Mesodermal cell (in vitro differentiated cells): ENCODE data around the gene LSMEM2. TPM values are rescaled to one million over a fixed set of nuclear protein-coding genes. Genes with fewer than 3 reads are reported as not detected.

Experiments
- H3K27ac ChIP-seq: 2 replicates; pipeline ENCODE4 v1.7.0; 2013; ENCODE audit warnings: mild to moderate bottlenecking, low read depth, low read length, moderate library complexity; ENCODE audit not compliant: severe bottlenecking
- H3K36me3 ChIP-seq: 2 replicates; pipeline ENCODE4 v1.7.1; 2013; ENCODE audit warnings: mild to moderate bottlenecking, low read length, moderate library complexity; ENCODE audit not compliant: control insufficient read depth, insufficient read depth
- H3K4me1 ChIP-seq: one replicate; pipeline ENCODE4 v1.7.1; 2013; ENCODE audit warnings: mild to moderate bottlenecking, low read length; ENCODE audit not compliant: insufficient read depth, control insufficient read depth, poor library complexity, severe bottlenecking
- H3K4me3 ChIP-seq: 2 replicates; pipeline ENCODE4 v1.7.0; 2013; ENCODE audit warnings: low read length, control low read depth, mild to moderate bottlenecking; ENCODE audit not compliant: insufficient read depth, poor library complexity, severe bottlenecking; ENCODE audit errors: extremely low read depth
- H3K9me3 ChIP-seq: 2 replicates; pipeline ENCODE4 v1.7.1; 2013; ENCODE audit warnings: mild to moderate bottlenecking, low read length, moderate library complexity; ENCODE audit not compliant: control insufficient read depth
- WGBS, 2 experiments: methylation state at CpG; one replicate each; pipeline ENCODE4 v1.1.5; 2013; ENCODE audit warnings: missing lambda C conversion rate in 2 of 2; ENCODE audit not compliant: insufficient coverage in 2 of 2; 5-methylcytosine and 5-hydroxymethylcytosine counted together
- polyA plus RNA-seq, 2 experiments: library from polyadenylated mRNA; stranded (reverse); fragments of 50-300 nt; gene quantifications; one replicate each; pipeline ENCODE4 v1.2.3, GENCODE V29; 2013

Gene LSMEM2
- polyA plus RNA-seq (2013, experiment 1 of 2) = not detected
- not detected for polyA plus RNA-seq (2013, experiment 2 of 2)

DNA sequence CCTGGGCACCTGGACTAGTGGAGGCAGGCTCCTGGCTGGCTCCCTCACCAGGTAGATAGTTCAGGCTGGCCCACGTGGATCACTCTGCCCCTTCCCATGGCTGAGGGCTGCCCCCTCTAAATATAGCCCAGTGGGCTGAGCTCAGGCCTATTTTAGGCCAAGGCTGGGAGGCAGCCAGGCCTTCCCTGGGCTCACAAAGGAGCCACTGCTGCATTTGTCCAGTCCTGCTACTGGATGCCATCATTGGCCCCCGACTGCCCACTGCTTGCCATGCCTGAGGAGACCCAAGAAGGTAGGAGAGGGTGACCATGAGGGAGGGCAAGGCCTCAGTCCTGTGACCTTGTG lies at the start of gene LSMEM2:
TSS of gene LSMEM2 (plus strand) at position 208 of the 345 bp plus-strand sequence. CDS start at position 235, 27 bp downstream.
- no peak within 1 kb of the TSS for H3K27ac ChIP-seq
- no peak within 1 kb of the TSS for H3K4me3 ChIP-seq
- 90 to 100% methylated on average over 1 to 2 of the region's 2 CpGs for WGBS, 2 experiments
- H3K9me3 ChIP-seq = no peaks in the 10 kb centered on the region
- H3K36me3 ChIP-seq = no peaks in the 10 kb centered on the region
- H3K4me1 ChIP-seq = no peaks in the 10 kb centered on the region

- peaks cover 10% of the 10 kb centered on the region for H3K4me1 ChIP-seq
- H3K36me3 ChIP-seq = no peaks in the 10 kb centered on the region
- H3K27ac ChIP-seq = no peak overlapping the region
- no peak overlapping the region for H3K4me3 ChIP-seq
- 96 to 97% methylated on average over 2 to 3 of the region's 3 CpGs for WGBS, 2 experiments
- H3K9me3 ChIP-seq = no peaks in the 10 kb centered on the region
Measured at GRCh38 chr3:50229490-50229889, 49.4 kb upstream of the LSMEM2 start.

GRCh38 chr3:50230104-50230793 lies 48.6 kb upstream of the LSMEM2 start:
- WGBS, 2 experiments = 91 to 97% methylated on average over 8 of the region's 8 CpGs
- no peak overlapping the region for H3K27ac ChIP-seq
- H3K4me1 ChIP-seq = peaks cover 10% of the 10 kb centered on the region
- no peak overlapping the region for H3K4me3 ChIP-seq
- H3K36me3 ChIP-seq = no peaks in the 10 kb centered on the region
- H3K9me3 ChIP-seq = no peaks in the 10 kb centered on the region

DNA sequence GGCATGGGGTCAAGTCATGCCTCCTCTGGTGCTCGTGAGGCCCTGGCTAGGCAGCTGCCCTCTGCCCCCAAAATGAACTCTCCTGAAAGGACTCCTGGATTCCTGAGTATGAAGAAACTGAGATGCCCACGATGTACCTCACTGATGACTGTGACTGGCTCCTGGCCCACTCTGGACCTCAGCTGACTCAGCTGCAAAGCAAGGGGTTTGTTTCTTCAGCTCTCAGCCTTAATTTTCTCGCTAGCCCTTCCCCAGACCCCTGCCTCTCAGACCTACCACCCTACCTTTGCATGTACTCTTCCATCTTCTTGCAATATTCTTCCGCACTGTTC lies 48.1 kb upstream of the LSMEM2 start:
- no peak overlapping the region for H3K27ac ChIP-seq
- H3K4me3 ChIP-seq = no peak overlapping the region
- H3K4me1 ChIP-seq = peaks cover 10% of the 10 kb centered on the region
- H3K9me3 ChIP-seq = no peaks in the 10 kb centered on the region
- WGBS, 2 experiments = 89 to 98% methylated on average over 4 of the region's 4 CpGs
- H3K36me3 ChIP-seq = no peaks in the 10 kb centered on the region

GRCh38 chr3:50231581-50231980 lies 47.3 kb upstream of the LSMEM2 start:
- no peaks in the 10 kb centered on the region for H3K9me3 ChIP-seq
- H3K4me3 ChIP-seq = no peak overlapping the region
- WGBS, 2 experiments = 65 to 76% methylated on average over 5 of the region's 5 CpGs
- H3K36me3 ChIP-seq = no peaks in the 10 kb centered on the region
- peaks cover 10% of the 10 kb centered on the region for H3K4me1 ChIP-seq
- H3K27ac ChIP-seq = no peak overlapping the region

DNA sequence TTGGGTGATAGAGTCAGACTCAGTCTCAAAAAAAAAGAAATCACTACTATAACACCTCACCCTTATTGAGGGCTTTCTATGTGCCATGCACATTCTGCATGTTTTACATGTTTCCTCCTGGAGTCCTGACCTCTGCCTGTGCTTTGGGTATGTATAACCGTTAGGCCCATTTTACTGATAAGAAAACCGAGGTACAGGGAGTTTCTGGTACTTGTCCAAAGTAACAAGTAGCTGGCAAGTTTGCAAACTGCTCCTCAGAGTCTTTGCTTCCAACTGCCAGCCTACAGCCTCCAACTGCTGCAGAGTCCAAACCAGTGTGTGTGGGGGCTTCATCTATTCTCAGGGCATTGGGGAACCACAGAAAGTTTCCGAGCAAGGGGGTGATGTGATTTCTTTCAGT lies 46.6 kb upstream of the LSMEM2 start:
- Histone ChIP-seq H3K4me3 (no peak overlapping the region), H3K36me3 (peaks cover 2% of the 10 kb centered on the region), H3K27ac (no peak overlapping the region), H3K9me3 (no peaks in the 10 kb centered on the region), H3K4me1 (peaks cover 10% of the 10 kb centered on the region)
- 89 to 96% methylated on average over 3 of the region's 3 CpGs for WGBS, 2 experiments

GRCh38 chr3:50233176-50233575 lies 45.7 kb upstream of the LSMEM2 start:
- 87 to 100% methylated on average over 3 of the region's 4 CpGs for WGBS, 2 experiments
- Histone ChIP-seq H3K4me3 (no peak overlapping the region), H3K9me3 (no peaks in the 10 kb centered on the region), H3K27ac (no peak overlapping the region), H3K36me3 (peaks cover 2% of the 10 kb centered on the region), H3K4me1 (peaks cover 8% of the 10 kb centered on the region)

GRCh38 chr3:50235716-50236483 lies 43.0 kb upstream of the LSMEM2 start, which contains the start of gene GNAI2:
Gene GNAI2 (plus strand): TSS chr3:50236204. CDS start chr3:50236336, 132 bp downstream.
- peaks cover 16% of the 10 kb centered on the region for H3K4me1 ChIP-seq
- H3K36me3 ChIP-seq = peaks cover 24% of the 10 kb centered on the region
- H3K9me3 ChIP-seq = no peaks in the 10 kb centered on the region
- 0 to 1% methylated on average over 66 to 71 of the region's 75 CpGs for WGBS, 2 experiments
- H3K27ac ChIP-seq = peak within 1 kb of the TSS; percentile 74
- H3K4me3 ChIP-seq = peak within 1 kb of the TSS; percentile 97

DNA sequence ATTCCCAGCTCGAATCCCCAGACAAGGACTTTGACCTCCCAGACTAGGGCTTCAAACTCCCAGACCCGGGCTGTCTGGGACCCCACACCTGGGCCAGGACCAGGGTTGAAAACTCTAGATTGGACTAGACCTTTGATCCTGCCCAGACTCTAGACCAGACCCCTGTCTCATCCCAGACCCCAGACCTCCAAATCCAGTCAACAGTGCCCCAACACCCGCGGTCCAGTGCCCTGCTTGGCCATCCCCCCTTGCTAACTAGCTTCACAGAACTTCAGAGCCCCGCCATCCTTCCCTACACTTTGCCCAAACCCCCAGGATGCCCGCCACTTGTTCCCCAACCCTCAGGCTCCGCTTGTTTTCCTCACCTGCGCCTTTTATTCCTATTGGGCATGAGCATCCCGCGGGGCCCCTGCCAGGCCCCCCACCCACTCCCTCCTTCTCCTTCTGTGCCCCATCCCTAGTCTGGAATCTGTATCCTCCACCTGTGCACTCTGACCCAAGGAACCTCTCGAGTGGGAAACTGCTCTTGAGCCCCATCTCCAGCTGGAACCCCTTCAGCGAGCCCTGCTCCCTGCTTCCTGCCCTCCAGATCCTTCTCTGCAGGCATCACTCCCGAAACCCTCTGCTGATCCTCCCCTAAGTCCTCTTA lies 42.3 kb upstream of the LSMEM2 start:
- Histone ChIP-seq H3K4me3 (peak overlapping the region; percentile 97), H3K9me3 (no peaks in the 10 kb centered on the region), H3K4me1 (peaks cover 23% of the 10 kb centered on the region), H3K36me3 (peaks cover 29% of the 10 kb centered on the region), H3K27ac (peak overlapping the region; percentile 74)
- 1 to 2% methylated on average over 12 to 13 of the region's 13 CpGs for WGBS, 2 experiments

DNA sequence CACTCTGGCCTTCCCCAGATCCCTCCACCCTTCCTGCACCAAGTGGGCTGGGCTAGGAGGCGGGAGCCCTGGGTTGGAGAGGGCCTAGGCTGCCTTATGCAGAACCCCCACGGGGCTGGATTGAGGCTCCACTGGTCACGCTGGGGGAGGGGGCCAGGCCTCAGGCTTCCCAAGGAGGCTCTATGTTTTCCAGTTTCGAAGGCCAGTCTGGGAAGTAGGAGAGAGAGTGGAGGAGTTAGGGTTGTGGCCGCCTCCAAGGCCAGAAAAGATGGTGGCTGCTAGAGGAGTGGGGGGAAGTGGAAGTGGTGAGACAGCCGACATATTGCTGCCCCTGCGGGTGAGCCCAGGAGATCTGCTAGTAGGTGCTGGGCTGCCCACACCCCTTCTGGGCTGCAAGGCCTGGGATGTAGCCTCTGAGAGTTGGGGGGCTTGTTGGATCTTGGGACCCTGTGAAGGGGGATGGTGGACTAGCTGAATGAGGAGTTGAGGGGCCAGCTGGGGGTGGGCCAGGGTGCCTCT lies 41.7 kb upstream of the LSMEM2 start:
- peak overlapping the region; percentile 97 for H3K4me3 ChIP-seq
- peak overlapping the region; percentile 74 for H3K27ac ChIP-seq
- WGBS, 2 experiments = 12 to 26% methylated on average over 2 to 6 of the region's 7 CpGs
- peaks cover 29% of the 10 kb centered on the region for H3K4me1 ChIP-seq
- no peaks in the 10 kb centered on the region for H3K9me3 ChIP-seq
- peaks cover 29% of the 10 kb centered on the region for H3K36me3 ChIP-seq
